H7 (cell line): ENCODE data around the gene TMEM231. TPM values are rescaled to one million over a fixed set of nuclear protein-coding genes. Genes with fewer than 3 reads are reported as not detected.

ENCODE experiments used
- DNase-seq: peaks from one replicate; pipeline ENCODE4 v3.0.0; 2012
- H3K27me3 ChIP-seq: 2 replicates; pipeline ENCODE4 v1.6.0; 2011; ENCODE audit warnings: mild to moderate bottlenecking, low read length; ENCODE audit not compliant: control insufficient read depth, insufficient read depth
- H3K36me3 ChIP-seq: replicated peaks from 2 replicates; pipeline ENCODE4 v1.5.1; 2011; ENCODE audit warnings: low read length; ENCODE audit not compliant: control insufficient read depth, insufficient read depth
- H3K4me3 ChIP-seq: 2 replicates; pipeline ENCODE4 v1.5.1; 2011; ENCODE audit warnings: low read depth, mild to moderate bottlenecking, control low read depth, low read length, moderate library complexity; ENCODE audit not compliant: insufficient read depth
- total RNA-seq: library from RNA; depleted of rRNA; stranded (reverse); fragments of >200 nt; shearing (Covaris generic); gene quantifications from 2 replicates; pipeline ENCODE4 v1.2.3, GENCODE V29; 2014

The TMEM231 gene
- total RNA-seq, 1 experiment from 2014 or later = 11.3 TPM

GRCh38 chr16:75576384-75576811 lies 20.3 kb upstream of the TMEM231 start:
- Histone ChIP-seq H3K27me3 (no peaks in the 10 kb centered on the region), H3K36me3 (peaks cover 15% of the 10 kb centered on the region), H3K4me3 (no peak overlapping the region)
- no peak for DNase-seq

DNA sequence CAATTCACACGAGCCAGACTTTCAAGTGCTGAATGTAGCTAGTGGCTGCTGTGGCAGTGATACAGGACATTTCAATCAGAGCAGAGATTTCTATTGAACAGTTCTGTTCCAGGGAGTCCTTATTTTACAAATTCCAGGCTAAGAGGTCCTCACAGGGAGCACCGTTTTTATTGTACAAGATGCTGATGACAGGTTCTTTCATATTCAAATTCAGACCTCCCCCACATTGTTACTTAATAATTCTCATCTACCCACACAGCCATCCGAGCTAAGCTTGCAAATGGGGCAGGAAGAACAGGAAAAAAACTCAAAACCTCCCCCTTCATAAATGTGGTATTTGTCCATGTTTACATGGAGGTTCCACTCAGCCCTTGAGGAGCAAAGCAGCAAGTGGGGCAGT lies 19.9 kb upstream of the TMEM231 start:
- Histone ChIP-seq H3K36me3 (peaks cover 18% of the 10 kb centered on the region), H3K27me3 (no peaks in the 10 kb centered on the region), H3K4me3 (no peak overlapping the region)
- no peak for DNase-seq

DNA sequence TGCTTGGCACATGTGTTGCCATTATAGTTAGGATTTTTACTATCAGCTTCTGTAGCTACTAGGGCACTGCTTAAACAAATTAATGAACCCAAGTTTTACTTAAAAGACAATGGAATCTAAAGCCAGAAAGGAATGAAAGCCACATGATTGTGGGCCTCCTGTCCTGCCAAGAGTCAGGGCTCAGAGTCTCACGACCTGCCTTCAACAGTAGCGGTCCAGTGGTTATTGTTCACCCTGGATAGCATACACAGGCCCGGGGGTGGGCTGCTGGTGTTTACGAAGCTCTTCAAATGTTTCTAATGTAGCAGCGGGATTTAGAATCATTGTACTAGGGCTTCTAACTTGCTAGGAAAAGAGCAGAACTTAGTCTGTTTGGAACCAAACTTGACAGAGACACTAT lies 17.9 kb upstream of the TMEM231 start:
- H3K27me3 ChIP-seq = no peaks in the 10 kb centered on the region
- peaks cover 28% of the 10 kb centered on the region for H3K36me3 ChIP-seq
- DNase-seq = no peak
- no peak overlapping the region for H3K4me3 ChIP-seq

DNA sequence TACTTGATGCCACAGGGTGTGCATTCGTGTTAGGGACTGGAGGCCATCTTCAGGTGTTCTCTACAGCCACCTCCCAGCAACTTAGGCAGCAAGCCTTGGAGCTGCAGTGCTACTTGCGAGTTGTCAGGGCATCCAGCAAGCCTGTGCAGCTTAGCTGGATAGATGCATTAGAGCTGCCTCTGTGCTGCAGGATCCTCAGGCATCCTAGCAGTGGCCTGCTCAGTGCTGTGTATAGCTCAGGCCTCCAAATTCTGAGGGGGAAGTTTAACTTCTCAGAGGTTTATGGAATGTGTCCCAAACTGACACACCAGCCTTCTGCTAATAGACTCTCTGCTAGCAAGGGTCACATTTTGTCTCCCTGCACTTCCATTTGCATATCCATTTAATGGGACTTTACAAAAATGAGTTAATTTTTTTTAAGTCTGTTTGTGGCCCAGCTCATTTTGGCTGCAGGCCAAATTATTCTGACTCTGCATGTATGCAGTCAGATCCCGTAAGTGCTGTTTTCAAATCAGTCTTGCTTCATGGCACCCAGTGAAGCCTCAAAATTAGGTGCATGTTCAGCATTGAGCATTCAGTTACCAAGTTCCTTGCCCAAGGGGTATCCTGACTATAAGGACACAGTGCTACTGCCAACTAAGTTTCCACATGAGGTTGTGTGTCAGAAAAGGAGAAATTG lies 17.0 kb upstream of the TMEM231 start:
- Histone ChIP-seq H3K27me3 (no peaks in the 10 kb centered on the region), H3K36me3 (peaks cover 35% of the 10 kb centered on the region), H3K4me3 (no peak overlapping the region)
- no peak for DNase-seq

- no peak for DNase-seq
- peaks cover 36% of the 10 kb centered on the region for H3K36me3 ChIP-seq
- no peak overlapping the region for H3K4me3 ChIP-seq
- H3K27me3 ChIP-seq = no peaks in the 10 kb centered on the region
Measured at GRCh38 chr16:75570396-75571065, 14.5 kb upstream of the TMEM231 start.

- DNase-seq = no peak
- no peak overlapping the region for H3K4me3 ChIP-seq
- peaks cover 34% of the 10 kb centered on the region for H3K36me3 ChIP-seq
- no peaks in the 10 kb centered on the region for H3K27me3 ChIP-seq
Measured at GRCh38 chr16:75567911-75568310, 11.9 kb upstream of the TMEM231 start.

GRCh38 chr16:75566758-75567255 lies 10.8 kb upstream of the TMEM231 start:
- peak overlapping the region; percentile 88 for H3K4me3 ChIP-seq
- DNase-seq = peak; percentile 71
- no peaks in the 10 kb centered on the region for H3K27me3 ChIP-seq
- H3K36me3 ChIP-seq = peaks cover 26% of the 10 kb centered on the region

DNA sequence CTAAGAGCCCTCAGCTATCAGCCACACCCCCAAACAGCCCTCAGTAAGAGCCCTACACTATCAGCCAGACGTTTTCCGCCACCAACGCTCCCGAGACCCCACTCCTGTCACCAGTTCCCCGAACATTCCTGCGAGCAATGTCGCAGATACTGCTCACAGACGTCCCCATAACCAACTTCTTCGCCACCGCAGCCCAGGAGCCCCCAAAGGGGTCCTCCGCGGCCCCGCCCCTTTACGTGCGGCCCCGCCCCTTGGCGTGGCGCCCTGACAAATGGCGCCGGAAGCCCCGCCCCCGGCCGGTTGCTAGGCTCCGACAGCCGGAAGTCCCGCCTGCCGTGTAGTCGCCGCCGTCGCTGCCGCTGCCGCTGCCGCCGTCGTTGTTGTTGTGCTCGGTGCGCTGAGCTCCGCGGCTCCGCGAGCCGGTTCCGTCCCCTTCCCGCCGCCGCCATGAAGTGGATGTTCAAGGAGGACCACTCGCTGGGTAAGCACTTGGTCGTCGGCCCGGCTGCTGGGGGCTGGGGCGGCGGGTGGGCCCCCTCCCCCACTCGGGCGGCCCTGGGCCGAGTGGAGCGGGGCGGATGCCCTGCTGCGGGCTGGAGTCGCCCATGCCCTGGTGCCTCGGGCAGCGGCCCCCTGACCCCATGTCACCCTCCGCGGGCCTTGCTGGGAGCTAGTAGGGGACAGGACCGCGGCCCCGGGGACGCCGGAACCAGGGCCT lies 10.1 kb upstream of the TMEM231 start, which contains the start of gene GABARAPL2:
Gene GABARAPL2 (plus strand): TSS at position 340 of the 718 bp plus-strand sequence. CDS start 108 bp downstream, at position 448.
- peak within 1 kb of the TSS; percentile 88 for H3K4me3 ChIP-seq
- H3K36me3 ChIP-seq = peaks cover 26% of the 10 kb centered on the region
- no peaks in the 10 kb centered on the region for H3K27me3 ChIP-seq
- DNase-seq = peak; percentile 97

- Histone ChIP-seq H3K36me3 (peaks cover 23% of the 10 kb centered on the region), H3K27me3 (no peaks in the 10 kb centered on the region), H3K4me3 (peak overlapping the region; percentile 88)
- DNase-seq = no peak
Measured at GRCh38 chr16:75565640-75566039, 9.6 kb upstream of the TMEM231 start.

DNA sequence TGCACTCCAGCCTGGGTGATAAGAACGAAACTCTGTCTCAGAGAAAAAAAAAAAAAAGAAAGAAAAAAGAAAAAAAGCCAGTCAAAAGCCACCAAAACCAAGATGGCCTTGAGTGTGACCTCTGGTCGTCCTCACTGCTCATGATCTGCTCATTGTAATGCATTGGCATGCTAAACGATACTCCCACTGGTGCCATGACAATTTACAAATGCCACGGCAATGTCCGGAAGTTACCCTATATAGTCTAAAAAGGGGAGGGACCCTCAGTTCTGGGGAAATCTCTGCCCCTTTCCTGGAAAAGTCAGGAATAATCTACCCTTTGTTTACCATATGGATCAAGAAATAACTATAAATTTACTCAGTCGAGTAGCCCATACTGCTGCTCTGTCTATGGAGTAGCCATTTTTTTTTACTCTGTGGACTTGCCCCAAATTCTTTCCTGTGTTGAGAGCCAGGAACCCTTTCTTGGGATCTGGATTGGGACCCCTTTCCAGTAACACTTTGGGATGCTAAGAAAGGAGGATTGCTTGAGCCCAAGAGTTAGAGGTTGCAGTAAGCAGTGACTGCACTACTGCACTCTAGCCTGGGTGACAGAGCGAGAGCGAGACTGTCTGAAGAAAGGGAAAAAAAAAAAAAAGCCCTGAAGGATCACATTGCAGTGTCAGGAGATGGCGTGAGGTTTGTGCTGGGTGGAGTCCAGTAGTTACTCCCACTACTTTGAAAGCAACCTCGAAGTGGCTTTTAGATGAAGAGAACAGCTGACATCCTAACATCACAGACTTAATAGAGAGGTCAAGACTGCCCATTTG lies 3.7 kb upstream of the TMEM231 start:
- H3K27me3 ChIP-seq = peaks cover 1% of the 10 kb centered on the region; the same call in 1 of the 2 replicates
- H3K36me3 ChIP-seq = no peaks in the 10 kb centered on the region
- DNase-seq = no peak
- no peak overlapping the region for H3K4me3 ChIP-seq

- peaks cover 1% of the 10 kb centered on the region; the same call in 1 of the 2 replicates for H3K27me3 ChIP-seq
- no peak overlapping the region for H3K4me3 ChIP-seq
- DNase-seq = no peak
- no peaks in the 10 kb centered on the region for H3K36me3 ChIP-seq
Measured at GRCh38 chr16:75558846-75559401, 2.9 kb upstream of the TMEM231 start.

DNA sequence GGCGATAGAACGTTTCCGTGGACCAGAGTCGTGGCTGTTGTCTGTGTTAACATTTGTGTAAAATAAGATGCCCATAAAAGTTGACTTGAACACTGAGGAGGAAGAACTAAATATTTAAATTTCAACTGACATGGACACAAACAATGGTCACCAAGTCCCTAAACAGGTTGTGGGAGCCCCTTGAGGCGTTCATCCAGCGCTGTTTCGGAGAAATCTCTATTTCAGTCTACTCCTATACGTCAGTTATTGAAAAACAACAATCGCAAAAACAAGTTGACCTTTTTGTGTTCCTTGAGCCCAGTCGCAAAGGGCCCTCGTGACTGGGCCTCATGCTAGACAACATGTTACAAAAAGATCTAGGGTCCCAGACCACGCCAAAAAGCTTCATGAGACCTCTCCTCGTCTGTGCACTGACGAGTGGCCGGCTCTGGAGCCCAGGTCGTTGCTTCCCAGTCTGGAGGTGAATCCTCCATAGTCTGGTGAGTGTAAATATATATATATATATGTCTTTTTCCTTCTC lies 439 bp upstream of the TMEM231 start:
- Histone ChIP-seq H3K27me3 (peaks cover 1% of the 10 kb centered on the region; the same call in 1 of the 2 replicates), H3K36me3 (no peaks in the 10 kb centered on the region), H3K4me3 (peak overlapping the region; percentile 80)
- DNase-seq = no peak

- no peaks in the 10 kb centered on the region for H3K36me3 ChIP-seq
- H3K4me3 ChIP-seq = peak overlapping the region; percentile 80
- DNase-seq = peak; percentile 89
- peaks cover 1% of the 10 kb centered on the region; the same call in 1 of the 2 replicates for H3K27me3 ChIP-seq
Measured at GRCh38 chr16:75555213-75555706, 792 bp downstream of the TMEM231 start.
